Measurements from ENCODE around the gene AATF.

AATF gene, protein sequence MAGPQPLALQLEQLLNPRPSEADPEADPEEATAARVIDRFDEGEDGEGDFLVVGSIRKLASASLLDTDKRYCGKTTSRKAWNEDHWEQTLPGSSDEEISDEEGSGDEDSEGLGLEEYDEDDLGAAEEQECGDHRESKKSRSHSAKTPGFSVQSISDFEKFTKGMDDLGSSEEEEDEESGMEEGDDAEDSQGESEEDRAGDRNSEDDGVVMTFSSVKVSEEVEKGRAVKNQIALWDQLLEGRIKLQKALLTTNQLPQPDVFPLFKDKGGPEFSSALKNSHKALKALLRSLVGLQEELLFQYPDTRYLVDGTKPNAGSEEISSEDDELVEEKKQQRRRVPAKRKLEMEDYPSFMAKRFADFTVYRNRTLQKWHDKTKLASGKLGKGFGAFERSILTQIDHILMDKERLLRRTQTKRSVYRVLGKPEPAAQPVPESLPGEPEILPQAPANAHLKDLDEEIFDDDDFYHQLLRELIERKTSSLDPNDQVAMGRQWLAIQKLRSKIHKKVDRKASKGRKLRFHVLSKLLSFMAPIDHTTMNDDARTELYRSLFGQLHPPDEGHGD

DNA sequence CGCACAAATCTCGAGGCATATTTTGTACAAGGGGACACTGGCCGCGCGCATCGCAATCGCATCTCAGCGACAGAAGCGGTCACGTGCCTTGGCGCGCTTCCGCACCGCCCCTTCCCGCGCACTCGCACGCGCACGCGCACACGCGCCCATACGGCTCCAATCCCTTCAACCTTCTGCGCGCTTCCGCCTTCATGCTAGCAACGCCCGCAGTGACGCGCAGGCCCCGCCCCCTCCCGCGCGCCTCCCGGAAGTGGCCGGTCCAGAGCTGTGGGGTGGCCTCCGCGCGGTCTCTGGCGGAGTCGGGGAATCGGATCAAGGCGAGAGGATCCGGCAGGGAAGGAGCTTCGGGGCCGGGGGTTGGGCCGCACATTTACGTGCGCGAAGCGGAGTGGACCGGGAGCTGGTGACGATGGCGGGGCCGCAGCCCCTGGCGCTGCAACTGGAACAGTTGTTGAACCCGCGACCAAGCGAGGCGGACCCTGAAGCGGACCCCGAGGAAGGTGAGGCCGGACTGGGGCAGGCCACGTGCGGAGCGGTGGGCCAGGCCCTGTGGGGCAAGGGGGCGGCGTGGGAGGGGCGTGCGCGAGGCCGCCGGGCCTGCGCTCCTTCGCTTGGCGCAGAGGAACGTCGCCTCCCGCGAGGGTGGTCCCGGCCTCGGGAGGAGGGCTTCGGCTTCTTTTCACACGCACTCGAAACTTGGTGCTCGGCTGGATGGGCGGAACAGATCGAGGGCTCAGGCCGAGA lies at the start of gene AATF:
AATF (plus strand) TSS at position 238 of the 744 bp plus-strand sequence; CDS start at position 410, 172 bp downstream.
- DNase-seq (ENCODE audit: low read depth, low spot score): peak; percentile 80

GRCh38 chr17:36899250-36900159 lies 49.2 kb upstream of the AATF start:
- DNase-seq (ENCODE audit: low read depth, low spot score): no peak

DNA sequence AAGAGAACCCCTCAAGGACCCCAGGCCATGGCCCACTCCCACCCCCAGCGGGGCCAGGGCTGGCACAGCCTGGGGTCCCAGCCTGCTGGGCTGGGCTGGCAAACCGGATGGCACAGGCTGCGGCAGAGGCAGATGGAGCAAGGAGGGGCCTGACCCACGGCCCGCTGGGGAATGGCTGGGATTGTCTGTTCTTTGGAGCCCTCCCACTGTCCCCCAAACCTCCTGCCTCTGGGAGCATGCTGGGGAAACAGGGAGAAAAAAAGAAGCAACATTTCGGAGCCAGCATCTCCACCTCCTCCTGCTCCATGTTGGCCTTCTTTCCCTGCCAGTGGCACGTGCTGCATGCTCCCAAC lies 48.6 kb upstream of the AATF start:
- no peak for DNase-seq (ENCODE audit: low read depth, low spot score)

DNA sequence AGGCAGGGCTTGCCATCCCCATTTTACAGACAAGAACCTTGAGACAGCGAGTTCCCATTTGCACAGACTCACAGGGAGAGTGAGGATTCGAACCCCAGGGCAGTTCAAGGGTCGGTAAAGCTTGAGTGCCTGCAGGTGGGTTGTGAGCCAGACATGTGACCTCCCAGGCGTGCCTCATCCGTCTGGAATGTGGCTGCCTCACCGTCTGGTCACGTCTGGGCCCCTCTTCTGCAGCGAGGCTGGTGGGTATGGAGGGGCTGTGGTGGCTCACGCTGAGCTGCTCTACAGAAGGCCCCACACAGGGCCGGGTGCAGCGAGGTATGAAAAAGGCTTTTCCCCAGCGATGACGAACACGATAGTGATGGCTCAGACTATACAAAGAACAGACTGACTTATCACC lies 47.2 kb upstream of the AATF start:
- no peak for DNase-seq (ENCODE audit: low read depth, low spot score)

DNA sequence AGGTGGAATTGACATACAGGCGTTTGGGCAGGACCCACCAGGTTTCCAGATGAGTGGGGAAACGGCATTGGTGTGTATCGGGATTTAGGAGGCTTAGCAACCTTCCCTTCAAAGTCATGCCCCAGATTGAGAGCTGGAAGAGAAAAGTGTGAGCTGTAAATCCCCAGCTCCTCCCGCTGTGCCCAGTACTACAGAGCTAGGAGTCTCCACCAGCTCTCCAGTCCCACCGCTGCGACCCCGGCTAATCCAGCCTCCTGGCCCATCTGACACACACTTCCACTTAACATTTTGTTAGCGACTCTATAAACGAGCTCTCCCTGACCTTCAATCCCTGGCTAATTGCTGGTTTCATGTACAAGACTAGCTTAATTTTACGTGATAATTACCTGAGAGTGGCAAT lies 41.3 kb upstream of the AATF start:
- DNase-seq (ENCODE audit: low read depth, low spot score): no peak

- DNase-seq (ENCODE audit: low read depth, low spot score): no peak
Observed at GRCh38 chr17:36910513-36910912, 38.2 kb upstream of the AATF start.

DNA sequence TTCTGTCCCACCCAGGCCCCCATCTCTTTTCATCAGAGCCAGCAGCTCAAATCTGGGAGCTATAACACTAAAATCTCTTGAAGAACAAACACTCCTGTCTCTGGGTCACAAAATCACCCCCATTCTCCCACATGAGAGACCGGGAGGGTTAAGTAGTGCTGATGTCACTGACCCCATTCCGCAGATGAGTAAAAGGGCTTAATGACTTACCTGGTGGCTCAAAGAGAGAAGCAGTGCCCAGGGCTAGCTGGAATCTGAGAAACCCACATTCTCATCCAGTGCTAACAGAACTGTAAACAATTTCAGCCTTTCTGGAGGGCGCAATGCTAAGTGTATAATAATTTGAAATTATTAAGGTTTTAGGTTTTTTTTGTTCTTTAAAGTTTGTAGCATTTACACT lies 37.8 kb upstream of the AATF start:
- no peak for DNase-seq (ENCODE audit: low read depth, low spot score)

DNA sequence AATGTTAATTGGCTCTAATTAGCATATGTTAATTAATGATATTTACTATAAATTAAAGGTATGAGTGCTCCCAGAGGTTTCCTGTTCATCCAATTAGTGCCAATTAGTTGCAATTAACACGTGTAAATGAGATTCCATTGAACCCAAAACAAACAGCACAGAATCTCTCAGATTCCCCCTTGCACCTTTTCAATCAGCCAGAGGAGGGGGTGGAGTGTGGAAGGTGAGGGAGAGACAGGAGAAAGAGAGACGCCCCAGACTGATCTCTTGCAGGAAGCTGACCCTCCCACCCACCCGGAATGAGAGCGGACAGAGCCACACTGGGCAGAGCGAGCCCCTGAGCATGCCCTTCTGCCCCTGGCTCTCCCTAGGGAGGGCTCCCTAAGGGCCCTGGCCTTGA lies 35.6 kb upstream of the AATF start:
- no peak for DNase-seq (ENCODE audit: low read depth, low spot score)

DNA sequence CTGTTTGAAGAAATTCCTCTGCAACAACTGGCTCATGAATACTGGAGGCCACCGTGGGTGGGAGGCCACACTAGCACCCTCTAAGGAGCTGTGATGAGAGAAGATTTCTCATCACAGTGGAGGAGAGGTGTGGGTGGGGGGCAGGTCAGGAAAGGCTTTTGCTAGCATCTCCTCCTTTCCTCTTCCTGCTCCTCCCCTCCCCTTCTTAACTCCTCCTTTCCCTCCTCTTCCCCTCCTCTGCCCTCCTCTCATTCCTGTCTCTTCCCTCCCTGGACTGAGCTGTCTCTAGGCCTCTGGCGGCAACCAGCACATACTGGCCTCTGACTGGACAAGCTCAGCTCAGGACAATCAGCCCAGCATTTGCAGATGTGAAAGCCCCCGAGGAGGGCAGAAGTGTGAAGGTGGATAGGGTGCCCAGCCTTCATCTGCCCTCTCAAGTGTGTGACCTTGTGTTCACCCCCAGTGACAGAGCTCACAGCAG lies 30.5 kb upstream of the AATF start:
- no peak for DNase-seq (ENCODE audit: low read depth, low spot score)

- DNase-seq (ENCODE audit: low read depth, low spot score): no peak
Observed at GRCh38 chr17:36919407-36919968, 29.3 kb upstream of the AATF start.

DNA sequence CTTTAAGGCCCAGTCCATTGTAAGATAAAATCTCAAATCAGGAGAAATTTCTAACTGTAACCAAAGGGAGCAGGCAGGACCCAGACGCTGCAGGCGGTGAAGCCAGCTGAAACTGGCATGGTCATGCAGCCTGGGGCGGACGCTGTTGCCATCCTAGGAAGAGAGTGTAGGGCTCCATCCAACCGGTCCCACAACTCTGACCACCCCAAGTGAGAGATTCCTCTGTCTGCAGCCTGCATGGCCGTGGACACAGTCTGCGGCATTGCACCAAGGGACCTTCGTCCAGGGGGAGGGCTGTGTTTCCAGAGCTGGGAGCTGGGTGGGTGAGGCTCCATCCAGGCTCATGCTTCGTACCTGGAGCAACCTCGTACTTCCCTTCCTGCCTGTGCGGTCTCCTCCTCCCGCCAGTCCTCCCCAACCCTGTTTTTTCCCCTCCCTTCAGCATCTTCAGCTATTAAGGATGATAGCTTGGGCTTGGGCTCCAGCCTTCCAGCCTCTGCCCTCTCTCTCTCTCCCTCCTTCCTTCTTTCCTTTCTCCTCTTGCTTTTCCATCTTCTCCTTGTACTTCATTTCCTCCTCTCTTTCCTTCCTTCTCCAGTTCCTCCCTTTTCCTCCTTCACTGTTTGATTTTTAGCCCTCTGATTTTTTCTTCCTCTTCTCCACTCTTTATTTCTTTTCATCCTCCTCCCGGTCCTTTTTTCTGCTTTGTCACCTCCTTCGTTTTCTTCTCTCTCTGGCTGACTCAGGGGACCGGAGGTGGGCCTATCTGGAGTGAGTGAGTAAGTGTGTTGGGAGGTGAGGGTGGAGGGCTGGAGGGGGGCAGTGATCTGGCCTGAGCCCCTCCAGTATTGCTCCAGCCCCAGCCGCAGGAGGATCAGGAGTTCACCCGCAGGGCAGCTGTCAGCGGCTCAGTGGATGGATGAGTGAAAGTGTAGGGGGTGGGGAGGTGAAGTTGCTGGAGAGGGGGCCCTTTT lies 28.4 kb upstream of the AATF start:
- DNase-seq (ENCODE audit: low read depth, low spot score): no peak

DNA sequence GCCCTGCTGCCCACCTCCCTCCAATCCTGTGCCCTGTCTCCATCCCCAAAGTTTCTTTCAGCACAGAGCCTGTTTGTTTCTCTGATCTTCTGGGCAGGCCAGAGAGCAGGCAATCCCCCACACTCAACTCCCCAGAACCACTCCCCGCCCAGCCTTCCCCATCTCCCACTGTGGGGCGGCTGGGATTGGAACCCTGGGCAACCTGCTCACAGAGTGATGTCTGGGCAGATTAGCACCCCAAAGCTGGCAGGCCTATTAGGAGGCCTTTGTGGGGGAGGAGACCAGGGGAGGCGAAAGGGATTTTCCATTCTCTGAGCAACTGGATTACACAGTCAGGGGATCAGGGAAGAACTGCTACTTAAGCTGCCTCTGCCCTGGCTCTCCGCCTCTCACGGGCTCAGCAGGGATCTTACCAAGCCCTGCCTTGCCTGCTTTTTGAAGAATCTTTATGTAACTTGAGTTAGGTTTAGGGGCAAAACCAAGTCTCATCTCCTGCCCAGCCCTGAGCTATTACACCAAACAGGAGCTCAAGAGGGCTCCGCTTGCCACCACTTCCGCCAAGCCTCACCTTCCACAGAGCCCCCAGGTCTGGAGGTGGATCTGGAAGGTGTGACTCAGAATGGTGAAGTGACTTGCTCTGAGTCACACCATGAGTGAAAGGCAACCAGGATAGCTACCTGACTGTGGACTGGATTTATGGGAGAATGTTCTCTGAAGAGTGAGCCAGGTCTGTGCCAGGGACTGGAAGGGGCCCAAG lies 27.5 kb upstream of the AATF start:
- no peak for DNase-seq (ENCODE audit: low read depth, low spot score)

DNA sequence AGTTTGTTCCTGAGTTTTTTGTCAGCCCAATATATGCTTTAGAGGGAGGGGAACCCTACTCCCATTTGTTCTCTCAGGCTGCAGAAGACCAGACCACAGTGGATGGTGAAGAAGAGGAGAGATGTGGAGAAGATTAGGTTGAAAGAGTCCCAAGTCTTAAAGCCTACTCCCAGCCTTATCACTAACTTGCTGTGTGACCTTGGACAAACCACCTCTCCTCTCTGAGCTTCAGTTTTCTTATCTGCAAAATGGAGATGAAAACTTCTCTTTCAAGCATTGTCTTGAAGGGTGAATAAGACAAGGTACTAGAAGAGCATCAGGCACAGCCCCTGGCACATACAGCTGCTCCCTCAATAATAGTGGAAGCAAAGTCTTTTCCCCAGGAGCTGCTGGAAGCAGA lies 26.6 kb upstream of the AATF start:
- no peak for DNase-seq (ENCODE audit: low read depth, low spot score)

- DNase-seq (ENCODE audit: low read depth, low spot score): no peak
Observed at GRCh38 chr17:36923814-36924221, 24.9 kb upstream of the AATF start.

- DNase-seq (ENCODE audit: low read depth, low spot score): no peak
Observed at GRCh38 chr17:36926226-36926625, 22.5 kb upstream of the AATF start.

- no peak for DNase-seq (ENCODE audit: low read depth, low spot score)
Observed at GRCh38 chr17:36926701-36927100, 22.1 kb upstream of the AATF start.

DNA sequence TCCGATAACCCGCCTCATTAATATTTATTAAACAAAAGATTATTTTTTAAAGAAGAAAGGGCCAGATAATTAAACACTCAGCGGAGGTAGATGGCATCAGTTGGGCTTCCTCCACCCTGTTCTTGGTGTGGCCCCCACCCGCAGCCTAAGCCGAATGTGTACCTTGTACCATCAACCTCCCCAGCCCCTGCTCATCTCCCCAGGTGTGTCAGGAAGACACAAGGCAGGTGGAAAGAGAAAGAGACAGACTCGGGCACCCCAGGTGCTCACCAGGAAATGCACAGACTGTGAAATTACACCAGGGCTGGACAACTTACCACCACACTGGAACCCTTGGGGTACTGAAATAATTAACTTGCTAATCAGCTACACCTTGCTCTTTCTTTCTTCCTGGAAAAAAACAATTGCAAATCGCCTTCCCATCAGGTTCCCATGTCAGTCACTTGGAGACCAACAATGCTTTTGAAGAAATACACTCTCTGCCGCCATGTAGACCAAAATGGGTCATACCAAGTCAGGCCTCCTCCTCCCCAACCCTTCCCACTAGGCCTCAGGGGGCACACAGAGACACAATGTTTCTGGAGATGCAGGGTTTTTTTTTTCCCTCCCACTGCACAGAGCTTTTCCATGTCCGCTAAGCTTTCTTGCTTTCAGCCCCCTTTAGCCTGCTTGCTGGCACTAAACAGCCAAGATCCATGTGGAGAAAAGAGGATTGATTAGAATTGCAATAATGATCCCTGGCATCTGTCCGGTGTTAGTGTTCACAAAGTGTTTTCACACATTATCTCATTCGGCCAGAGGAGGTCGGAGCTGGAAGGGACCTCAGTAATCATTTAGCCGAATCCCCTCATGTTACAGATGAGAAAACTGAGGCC lies 20.0 kb upstream of the AATF start:
- DNase-seq (ENCODE audit: low read depth, low spot score): no peak

GRCh38 chr17:36929851-36930582 lies 18.7 kb upstream of the AATF start:
- no peak for DNase-seq (ENCODE audit: low read depth, low spot score)
